GM18511 (cell line): ENCODE measurements around the gene CHD6.

ENCODE experiments used
- ATAC-seq: cut with Tn5 transposase; IDR thresholded peaks from one replicate; pipeline ENCODE4 v1.9.1; 2021; ENCODE audit warnings: mild to moderate bottlenecking, moderate library complexity; ENCODE audit not compliant: unreplicated experiment

CHD6 gene

DNA sequence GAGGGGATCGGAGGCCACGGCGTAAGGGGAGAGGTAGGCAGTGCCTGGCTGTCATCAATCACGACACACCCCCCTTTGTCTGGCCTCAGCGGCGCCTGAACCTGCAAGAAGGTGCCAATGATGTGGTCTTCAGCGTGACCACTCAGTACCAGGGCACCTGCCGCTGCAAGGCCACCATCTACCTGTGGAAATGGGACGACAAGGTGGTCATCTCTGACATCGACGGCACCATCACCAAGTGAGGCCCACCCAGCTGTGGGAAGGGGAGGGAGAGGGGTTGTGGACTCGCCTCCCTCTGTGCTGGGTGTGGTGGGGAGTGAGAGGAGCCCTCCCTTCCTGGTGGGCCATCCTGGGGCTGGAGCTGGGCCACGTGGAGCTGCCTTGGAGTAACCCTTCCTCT, 261.2 kb downstream of the CHD6 start:
- ATAC-seq = no peak

DNA sequence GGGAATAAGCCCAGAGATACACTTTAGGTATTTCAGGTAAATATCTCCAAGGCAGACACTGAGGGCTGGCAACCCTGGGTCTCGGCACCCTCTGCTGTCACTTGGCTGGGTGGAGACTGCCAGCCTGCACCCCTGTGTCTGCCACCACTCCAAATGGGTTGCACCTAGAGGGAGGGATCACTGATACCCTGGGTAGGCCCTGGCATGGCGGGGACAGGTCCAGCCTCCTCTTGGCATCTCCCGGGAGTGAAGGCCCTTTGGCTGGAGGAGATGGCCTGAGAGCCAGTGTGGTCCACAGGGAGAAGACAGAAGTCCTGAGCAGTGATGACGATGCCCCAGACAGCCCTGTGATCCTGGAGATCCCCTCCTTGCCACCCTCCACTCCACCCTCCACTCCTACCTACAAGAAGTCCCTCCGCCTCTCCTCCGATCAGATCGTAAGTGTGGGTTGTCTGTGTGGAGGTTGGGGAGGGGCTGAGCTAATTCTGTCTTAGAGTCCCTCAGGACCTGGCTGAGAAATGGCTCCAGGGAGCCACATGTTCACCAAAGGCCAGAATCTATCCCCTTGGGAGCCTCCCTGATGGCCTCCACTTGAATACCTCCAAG, 262.5 kb downstream of the CHD6 start:
- no peak for ATAC-seq

GRCh38 chr20:41355192-41355591, 263.0 kb downstream of the CHD6 start:
- ATAC-seq = no peak

DNA sequence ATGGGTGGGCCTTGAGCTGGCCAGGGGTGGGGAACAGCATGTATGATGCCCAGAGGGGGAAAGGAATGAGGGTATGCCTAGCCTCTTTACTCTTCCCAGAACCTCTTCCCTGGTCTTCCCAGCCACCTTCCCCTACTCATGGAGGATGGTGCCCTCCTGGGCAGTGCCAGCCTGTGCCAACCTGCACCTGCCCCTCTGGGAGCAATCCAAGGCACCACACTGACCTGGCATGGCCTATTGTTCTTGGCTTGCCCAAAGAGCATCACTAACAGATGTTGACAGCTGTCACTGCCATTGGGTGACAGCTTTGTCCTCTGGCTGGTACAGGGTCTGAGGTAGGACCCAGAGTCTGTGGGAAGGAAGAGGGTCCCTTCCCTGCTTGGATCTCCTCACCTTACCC, 264.6 kb downstream of the CHD6 start:
- ATAC-seq = no peak

DNA sequence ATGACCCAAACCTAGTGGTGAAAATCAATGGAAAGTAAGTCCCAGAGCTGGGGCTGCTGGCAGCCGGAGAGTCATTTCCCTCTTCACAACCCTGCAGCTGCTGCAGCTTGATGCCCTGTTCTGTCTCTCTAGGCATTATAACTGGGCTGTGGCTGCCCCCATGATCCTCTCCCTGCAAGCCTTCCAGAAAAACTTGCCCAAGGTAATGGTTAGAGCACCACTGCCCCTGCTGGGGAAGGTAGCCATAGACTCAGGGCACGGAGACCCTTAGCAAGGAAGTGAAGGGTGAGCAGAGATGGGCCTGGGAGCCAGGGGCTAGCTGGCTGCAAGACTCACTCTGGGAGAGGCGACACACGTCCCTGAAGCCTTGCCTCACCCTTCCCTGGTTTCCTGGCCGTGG, 265.5 kb downstream of the CHD6 start:
- no peak for ATAC-seq

DNA sequence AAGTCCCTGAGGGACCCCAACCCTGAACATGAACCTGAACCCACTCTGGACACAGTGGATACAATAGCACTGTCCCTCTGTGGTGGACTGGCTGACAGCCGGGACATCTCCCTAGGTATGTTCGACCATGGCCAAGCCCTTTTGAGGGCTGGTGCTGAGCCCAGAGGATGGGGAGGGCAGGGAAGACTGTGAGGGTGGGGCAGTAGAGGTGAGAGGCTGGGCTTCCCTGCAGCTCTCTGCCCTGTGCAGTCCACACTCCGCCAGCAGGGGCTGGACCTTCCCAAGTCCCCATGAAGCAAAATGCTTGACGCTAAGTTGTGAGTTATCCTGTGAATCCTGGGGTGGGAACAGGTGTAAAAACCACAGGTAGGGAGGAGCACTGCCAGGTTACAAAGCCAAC, 266.1 kb downstream of the CHD6 start:
- ATAC-seq = no peak
